Mucosa of gallbladder (tissue), 1 donor: Measurements from ENCODE around the gene COG7. TPM values are rescaled to one million over a fixed set of nuclear protein-coding genes. Genes with fewer than 3 reads are reported as not detected.
"Not testable (repeated sequence)": the region's sequence is repeated elsewhere in the genome, so short reads cannot be mapped to it uniquely, and the experiment has no call there.

Experiments used
- DNase-seq: peaks from one replicate; pipeline ENCODE4 v3.0.0-alpha.2; 2020; ENCODE audit warnings: low spot score
- total RNA-seq: library from RNA; stranded (reverse); gene quantifications from one replicate; pipeline ENCODE4 v1.2.1, GENCODE V29; 2021
- donor health status: DM: no; HTN: no; CAD: no.

COG7 gene
- total RNA-seq, 1 donor from 2014 or later = 27.4 TPM

- DNase-seq = no peak
Observed at GRCh38 chr16:23384878-23385277, 68.1 kb downstream of the COG7 start.

DNA sequence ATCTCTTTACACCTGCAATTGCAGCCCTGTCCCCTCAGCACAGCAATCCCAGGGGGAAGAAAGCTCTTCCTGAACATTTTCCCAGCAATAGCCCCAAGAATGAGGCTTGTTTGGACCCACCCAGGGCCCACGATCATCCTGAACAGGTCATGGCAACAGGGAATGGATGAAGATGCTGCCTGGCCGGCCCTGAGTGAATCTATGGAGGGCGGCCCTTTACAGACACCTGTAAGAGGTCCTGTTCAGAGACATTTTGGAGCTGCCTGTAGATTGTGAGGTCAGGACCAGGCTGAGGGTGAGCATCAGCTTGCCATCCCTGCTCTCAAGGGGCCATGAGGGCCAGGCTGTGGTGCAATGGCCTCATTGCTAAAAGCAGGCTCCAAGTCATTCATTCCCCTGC, 69.1 kb downstream of the COG7 start:
- DNase-seq = no peak

GRCh38 chr16:23382279-23382678, 70.7 kb downstream of the COG7 start:
- DNase-seq = no peak

GRCh38 chr16:23381702-23382101, 71.3 kb downstream of the COG7 start:
- not testable (repeated sequence) for DNase-seq

DNA sequence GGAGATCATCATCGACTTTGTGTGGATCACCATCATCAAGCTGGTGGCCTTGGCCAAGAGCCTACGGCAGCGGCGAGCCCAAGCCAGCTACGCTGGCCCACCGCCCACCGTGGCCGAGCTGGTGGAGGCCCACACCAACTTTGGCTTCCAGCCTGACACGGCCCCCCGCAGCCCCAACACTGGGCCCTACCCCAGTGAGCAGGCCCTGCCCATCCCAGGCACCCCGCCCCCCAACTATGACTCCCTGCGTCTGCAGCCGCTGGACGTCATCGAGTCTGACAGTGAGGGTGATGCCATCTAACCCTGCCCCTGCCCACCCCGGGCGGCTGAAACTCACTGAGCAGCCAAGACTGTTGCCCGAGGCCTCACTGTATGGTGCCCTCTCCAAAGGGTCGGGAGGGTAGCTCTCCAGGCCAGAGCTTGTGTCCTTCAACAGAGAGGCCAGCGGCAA, 72.5 kb downstream of the COG7 start:
- DNase-seq = no peak

GRCh38 chr16:23379707-23380106, 73.3 kb downstream of the COG7 start:
- DNase-seq = no peak

- DNase-seq = no peak
Observed at GRCh38 chr16:23378921-23379320, 74.1 kb downstream of the COG7 start.

- no peak for DNase-seq
Observed at GRCh38 chr16:23378256-23378655, 74.7 kb downstream of the COG7 start.

DNA sequence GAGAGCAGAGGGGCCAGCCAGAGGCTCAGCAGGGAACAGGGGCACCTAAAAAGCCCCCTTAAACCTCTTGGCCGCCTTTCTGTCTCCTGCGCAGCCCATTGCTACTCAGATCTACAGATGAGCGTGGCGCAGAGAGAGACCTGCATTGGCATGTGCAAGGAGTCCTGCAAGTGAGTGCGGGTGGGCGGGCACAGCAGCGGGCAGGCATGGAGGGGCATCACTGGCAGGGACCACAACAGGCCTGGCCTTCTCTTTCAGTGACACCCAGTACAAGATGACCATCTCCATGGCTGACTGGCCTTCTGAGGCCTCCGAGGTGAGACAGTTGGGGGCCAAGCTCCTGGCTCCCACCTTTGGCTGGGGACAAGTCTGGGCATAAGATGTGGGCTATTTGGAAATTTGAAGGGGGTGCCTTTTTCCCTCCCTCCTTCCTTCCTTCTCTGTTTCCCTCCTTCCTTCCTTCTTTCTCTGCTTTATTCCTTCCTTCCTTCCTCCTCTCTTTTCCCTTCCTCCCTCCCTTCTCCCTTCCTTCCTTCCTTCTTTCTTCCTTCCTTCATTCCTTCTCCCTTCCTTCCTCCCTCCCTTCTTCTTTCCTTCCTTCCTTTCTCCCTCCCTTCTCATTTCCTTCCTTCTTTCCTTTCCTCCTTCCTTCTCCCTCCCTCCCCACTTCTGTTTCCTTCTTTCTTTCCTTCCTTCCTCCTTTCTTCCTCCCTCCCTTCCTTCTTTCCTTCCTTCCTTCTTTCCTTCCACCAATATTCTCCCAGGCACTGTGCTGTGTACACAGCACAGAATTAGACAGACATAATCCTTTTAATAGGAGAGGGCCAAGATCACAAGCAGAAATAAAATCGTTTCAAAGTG, 75.7 kb downstream of the COG7 start:
- DNase-seq = no peak

DNA sequence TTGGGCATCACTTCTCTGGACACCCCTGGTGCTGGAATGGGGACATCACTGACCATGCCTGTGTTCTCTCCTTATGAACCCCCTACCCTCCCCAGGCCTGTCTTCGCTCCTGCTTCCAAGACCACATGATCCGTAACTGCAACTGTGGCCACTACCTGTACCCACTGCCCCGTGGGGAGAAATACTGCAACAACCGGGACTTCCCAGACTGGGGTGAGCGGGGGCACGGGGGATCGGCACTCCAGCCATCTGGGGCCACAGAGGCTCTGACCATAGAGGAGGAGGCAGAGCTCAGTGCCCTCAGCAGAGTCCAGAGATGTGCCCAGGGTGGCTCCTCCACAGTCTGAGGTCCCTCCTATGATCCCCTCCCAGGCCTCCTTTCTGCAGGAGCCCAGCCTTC, 77.3 kb downstream of the COG7 start:
- DNase-seq = no peak

DNA sequence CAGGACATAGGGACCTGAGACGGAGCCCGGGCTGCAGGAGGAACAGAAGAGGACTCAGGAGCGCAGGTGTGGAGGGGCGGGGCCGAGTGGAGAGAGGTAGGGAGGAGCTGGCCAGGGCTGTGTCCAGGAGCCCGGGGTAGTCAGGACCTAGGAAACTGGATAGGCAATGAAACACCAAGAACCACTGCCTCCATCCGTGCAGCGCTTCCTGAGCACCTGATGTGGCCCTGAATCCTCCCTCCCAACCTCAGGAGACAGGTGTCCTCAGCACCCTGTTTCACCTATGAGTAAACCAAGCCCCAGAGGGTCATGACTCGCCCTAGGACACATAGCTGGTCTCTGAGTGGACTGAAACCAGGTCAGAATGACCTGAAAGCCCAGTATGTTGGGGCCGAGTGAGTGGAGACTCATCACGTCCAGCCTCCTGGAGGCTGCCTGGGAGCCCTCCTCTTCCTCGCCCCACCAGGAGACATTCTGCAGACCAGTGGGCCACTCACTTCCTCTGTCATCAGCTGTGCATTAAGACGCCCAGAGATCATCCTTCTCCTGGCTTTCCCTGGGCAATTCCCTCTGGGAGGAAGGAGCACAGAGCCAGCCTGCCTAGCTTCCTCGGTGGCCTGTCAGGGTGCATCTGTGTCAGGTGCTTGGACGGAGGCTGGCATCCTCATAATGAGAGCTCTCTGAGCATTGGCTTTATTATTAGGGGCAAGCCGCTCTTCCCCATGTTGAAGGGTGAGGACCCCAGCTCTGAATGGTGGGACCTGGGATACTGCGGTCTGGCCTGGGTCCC, 78.1 kb downstream of the COG7 start:
- DNase-seq = no peak

DNA sequence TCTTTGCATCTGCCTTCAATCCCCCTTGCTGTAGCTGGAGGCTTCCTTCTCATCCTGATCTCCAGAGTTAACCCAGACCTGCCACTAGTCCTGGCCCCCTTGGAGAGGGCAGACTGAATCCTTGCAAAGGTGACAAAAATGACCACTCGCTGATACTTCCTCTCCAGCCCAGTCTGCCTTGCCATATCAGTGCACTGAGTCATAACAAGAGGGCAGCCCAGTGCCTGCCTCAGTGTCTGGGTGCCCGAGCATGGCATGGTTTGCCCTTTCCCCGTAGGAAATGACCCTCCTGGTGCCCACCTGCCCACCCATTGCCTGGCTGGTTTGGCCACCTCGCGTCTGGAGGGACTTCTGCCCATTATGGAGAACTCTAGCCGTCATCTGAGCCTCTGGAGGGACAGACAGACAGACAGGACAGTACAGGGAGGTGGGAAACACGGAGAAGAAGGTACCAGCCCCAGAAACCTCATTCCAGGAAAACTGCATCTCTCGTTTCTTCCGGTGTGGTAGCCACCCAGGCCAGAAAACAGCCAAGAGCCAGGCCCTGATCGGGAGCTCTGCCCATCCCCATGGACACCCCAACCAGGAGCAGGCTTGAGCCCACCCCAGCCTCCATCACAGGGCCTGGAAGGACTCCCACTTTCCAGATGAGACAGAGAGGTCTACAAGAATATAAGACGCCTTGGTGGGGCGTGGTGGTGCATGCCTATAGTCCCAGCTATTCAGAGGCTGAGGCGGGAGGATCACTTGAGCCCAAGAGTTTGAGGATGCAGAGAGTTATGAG, 79.4 kb downstream of the COG7 start:
- DNase-seq = no peak

- DNase-seq = no peak
Observed at GRCh38 chr16:23371368-23371767, 81.6 kb downstream of the COG7 start.

GRCh38 chr16:23369416-23369815, 83.6 kb downstream of the COG7 start:
- DNase-seq = no peak

DNA sequence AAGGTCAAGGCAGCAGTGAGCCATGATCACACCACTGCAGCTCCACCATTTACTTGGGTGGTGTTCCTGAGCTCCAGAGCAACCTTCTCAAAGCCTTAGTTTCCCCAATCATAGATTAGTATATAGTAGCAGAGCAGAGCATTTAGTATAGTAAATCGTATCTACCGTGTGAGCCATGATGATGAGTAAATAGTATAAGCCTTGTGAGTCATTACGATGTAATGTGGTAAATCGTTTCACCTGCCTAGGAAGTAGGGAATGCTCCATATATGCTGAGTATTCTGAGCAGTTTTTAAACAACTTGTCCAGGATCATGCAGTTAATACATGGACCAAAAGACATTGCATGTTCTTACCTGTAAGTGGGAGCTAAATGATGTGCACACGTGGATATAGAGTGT, 84.5 kb downstream of the COG7 start:
- no peak for DNase-seq

GRCh38 chr16:23367988-23368387, 85.0 kb downstream of the COG7 start:
- no peak for DNase-seq

- DNase-seq = no peak
Observed at GRCh38 chr16:23367564-23367963, 85.4 kb downstream of the COG7 start.

- not testable (repeated sequence) for DNase-seq
Observed at GRCh38 chr16:23366341-23366740, 86.6 kb downstream of the COG7 start.

DNA sequence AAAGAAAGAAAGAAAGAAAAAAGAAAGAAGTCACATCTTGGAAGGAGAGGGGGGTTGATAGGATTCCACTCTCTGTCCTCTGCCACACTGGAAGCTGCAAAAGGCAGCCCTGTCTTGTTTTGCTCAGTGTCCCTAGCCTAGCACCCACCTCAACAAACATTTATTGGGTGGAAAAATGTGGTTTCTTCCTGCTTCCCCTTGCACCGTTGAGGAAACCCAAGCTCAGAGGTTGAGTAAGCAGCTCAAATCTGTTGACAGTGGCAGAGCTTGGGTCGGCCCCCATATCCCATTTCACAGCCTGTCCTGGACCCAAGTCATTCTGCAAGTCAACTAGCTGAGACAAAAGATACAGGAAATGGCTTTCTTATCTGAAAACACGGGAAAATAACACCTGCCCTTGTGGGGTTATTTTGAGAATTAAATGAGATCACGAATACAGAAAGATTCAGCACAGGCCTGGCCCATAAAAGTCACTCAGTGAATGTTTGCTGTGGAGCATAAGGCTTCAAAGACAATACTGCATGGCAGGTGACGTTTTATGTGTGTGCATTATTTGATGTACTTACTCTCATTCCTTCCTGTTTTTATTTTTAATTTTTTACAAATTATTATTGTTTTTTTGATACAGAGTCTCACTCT, 87.3 kb downstream of the COG7 start:
- no peak for DNase-seq

- DNase-seq = peak; percentile 73
Observed at GRCh38 chr16:23362460-23363317, 90.3 kb downstream of the COG7 start.
